Mesenchymal stem cell (in vitro differentiated cells and primary cell): ENCODE data around the gene ACACA.

Source experiments
- DNase-seq: peaks from one replicate; pipeline ENCODE4 v3.0.0-alpha.2; 2013
- H2AFZ ChIP-seq: one replicate; pipeline ENCODE4 v1.6.1; 2013; ENCODE audit warnings: low read depth, mild to moderate bottlenecking, control low read depth, inconsistent platforms, low read length, moderate library complexity
- H2AK5ac ChIP-seq: 2 replicates; pipeline ENCODE4 v1.6.1; 2013; ENCODE audit warnings: low read length, moderate library complexity, mild to moderate bottlenecking, inconsistent platforms; ENCODE audit not compliant: severe bottlenecking
- H2BK120ac ChIP-seq: one replicate; pipeline ENCODE4 v1.6.1; 2013; ENCODE audit warnings: low read depth, mild to moderate bottlenecking, inconsistent platforms, low read length, moderate library complexity
- H2BK12ac ChIP-seq, 2 experiments: one replicate each; pipeline ENCODE4 v1.6.1; 2013; ENCODE audit warnings: inconsistent platforms in 2 of 2, low read length in 2 of 2, mild to moderate bottlenecking in 2 of 2, moderate library complexity in 2 of 2, control low read depth in 1 of 2
- H2BK15ac ChIP-seq: one replicate; pipeline ENCODE4 v1.6.1; 2013; ENCODE audit warnings: mild to moderate bottlenecking, low read depth, inconsistent platforms; ENCODE audit not compliant: poor library complexity, severe bottlenecking
- H2BK5ac ChIP-seq: 2 replicates; pipeline ENCODE4 v1.6.1; 2013; ENCODE audit warnings: low read depth, mild to moderate bottlenecking, low read length, control low read depth, inconsistent platforms; ENCODE audit not compliant: poor library complexity, severe bottlenecking
- H3K14ac ChIP-seq, 2 experiments: one replicate each; pipeline ENCODE4 v1.6.1; 2013; ENCODE audit warnings: inconsistent platforms in 2 of 2, low read length in 2 of 2, control low read depth in 1 of 2, mild to moderate bottlenecking in 1 of 2, moderate library complexity in 1 of 2
- H3K18ac ChIP-seq, 2 experiments: one replicate each; pipeline ENCODE4 v1.6.1; 2013; ENCODE audit warnings: inconsistent platforms in 2 of 2, low read length in 2 of 2, control low read depth in 1 of 2, low read depth in 1 of 2, mild to moderate bottlenecking in 1 of 2
- H3K23ac ChIP-seq, 2 experiments: one replicate each; pipeline ENCODE4 v1.6.1; 2013; ENCODE audit warnings: inconsistent platforms in 2 of 2, low read length in 2 of 2, mild to moderate bottlenecking in 2 of 2, moderate library complexity in 2 of 2, control low read depth in 1 of 2
- H3K27ac ChIP-seq: 2 replicates; pipeline ENCODE4 v1.5.1; 2013; ENCODE audit warnings: mild to moderate bottlenecking, moderate library complexity, low read length, control low read depth, inconsistent platforms; ENCODE audit not compliant: poor library complexity, severe bottlenecking
- H3K27me3 ChIP-seq, 2 experiments: 2 replicates each; pipeline versions ENCODE4 v1.6.1 to v1.7.0; 2013; ENCODE audit warnings: low read length in 2 of 2, mild to moderate bottlenecking in 2 of 2, moderate library complexity in 2 of 2, control low read depth in 1 of 2, inconsistent platforms in 1 of 2; ENCODE audit not compliant: control insufficient read depth in 1 of 2, insufficient read depth in 1 of 2
- H3K36me3 ChIP-seq, 2 experiments: 2 replicates each; pipeline versions ENCODE4 v1.6.1 to v1.7.0; 2013; ENCODE audit warnings: low read length in 2 of 2, control low read depth in 1 of 2, inconsistent platforms in 1 of 2, low read depth in 1 of 2, mild to moderate bottlenecking in 1 of 2; ENCODE audit not compliant: insufficient read depth in 2 of 2, control insufficient read depth in 1 of 2
- H3K4ac ChIP-seq, 2 experiments: one replicate each; pipeline ENCODE4 v1.6.1; 2013; ENCODE audit warnings: inconsistent platforms in 2 of 2, low read length in 2 of 2, mild to moderate bottlenecking in 2 of 2, moderate library complexity in 2 of 2, control low read depth in 1 of 2, low read depth in 1 of 2
- H3K4me1 ChIP-seq: 2 replicates; pipeline ENCODE4 v1.6.1; 2013; ENCODE audit warnings: low read depth, low read length, control low read depth; ENCODE audit not compliant: control insufficient read depth, insufficient read depth
- H3K4me2 ChIP-seq: 2 replicates; pipeline ENCODE4 v1.6.1; 2013; ENCODE audit warnings: low read length, mild to moderate bottlenecking, inconsistent platforms; ENCODE audit not compliant: poor library complexity, severe bottlenecking
- H3K4me3 ChIP-seq, 2 experiments: 2 replicates each; pipeline versions ENCODE4 v1.5.1 to v1.7.0; 2013; ENCODE audit warnings: low read length in 2 of 2, mild to moderate bottlenecking in 2 of 2, control low read depth in 1 of 2, low read depth in 1 of 2; ENCODE audit not compliant: insufficient read depth in 1 of 2
- H3K79me1 ChIP-seq: replicated peaks from 2 replicates; pipeline ENCODE4 v1.6.1; 2013; ENCODE audit warnings: mild to moderate bottlenecking, control low read depth, low read length, inconsistent platforms; ENCODE audit not compliant: poor library complexity, severe bottlenecking
- H3K9ac ChIP-seq: 2 replicates; pipeline ENCODE4 v1.7.0; 2013; ENCODE audit warnings: mild to moderate bottlenecking, low read length, moderate library complexity
- H3K9me3 ChIP-seq: 2 replicates; pipeline ENCODE4 v1.7.0; 2013; ENCODE audit warnings: mild to moderate bottlenecking, low read length; ENCODE audit not compliant: control insufficient read depth
- H4K8ac ChIP-seq: one replicate; pipeline ENCODE4 v1.6.1; 2013; ENCODE audit warnings: inconsistent platforms, mild to moderate bottlenecking, low read length, moderate library complexity
- H4K91ac ChIP-seq: one replicate; pipeline ENCODE4 v1.6.1; 2013; ENCODE audit warnings: mild to moderate bottlenecking, low read length, inconsistent platforms
- WGBS: methylation state at CpG from one replicate; pipeline ENCODE4 v1.1.7; 2013; ENCODE audit warnings: mixed read lengths; 5-methylcytosine and 5-hydroxymethylcytosine counted together

The ACACA gene

DNA sequence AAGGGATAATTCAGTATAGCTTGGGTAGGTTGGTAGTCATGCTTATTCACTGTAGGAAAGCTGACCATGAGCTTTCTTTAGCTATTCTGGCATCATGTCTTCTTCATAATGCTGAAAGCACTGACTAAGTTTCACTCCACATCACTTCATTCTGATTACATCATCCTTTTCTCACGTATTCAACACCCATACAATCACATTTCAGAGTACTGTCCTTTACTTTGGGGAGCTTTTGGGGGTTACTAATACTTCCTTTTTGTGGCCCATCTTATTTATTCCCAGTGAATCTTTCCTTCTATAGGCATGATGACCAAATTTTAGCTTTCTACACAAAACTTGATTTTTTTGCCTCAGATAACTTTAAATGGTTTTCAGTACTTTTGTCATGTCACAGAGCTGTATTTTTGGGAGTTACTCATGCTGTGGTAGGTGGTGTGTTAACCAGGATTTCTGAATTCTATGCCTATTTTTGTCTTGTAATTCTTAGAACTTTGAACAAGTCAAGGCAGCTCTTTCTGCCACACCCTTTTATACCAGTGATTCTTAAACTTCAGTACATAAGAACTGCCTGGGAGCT lies 23.5 kb upstream of the ACACA start:
- Histone ChIP-seq H3K4me1 (no peaks in the 10 kb centered on the region), H3K14ac (no peak overlapping the region), H2AK5ac (no peak overlapping the region), H4K8ac (no peak overlapping the region), H3K36me3 (peaks cover 19 to 56% of the 10 kb centered on the region in 2 experiments), H2BK15ac (no peak overlapping the region), H2BK120ac (no peak overlapping the region), H3K23ac (no peak overlapping the region), H3K4ac (no peak overlapping the region), H3K4me2 (no peak overlapping the region), H3K9me3 (no peaks in the 10 kb centered on the region), H3K18ac (no peak overlapping the region), H3K4me3 (no peak overlapping the region), H2AFZ (no peak overlapping the region), H3K79me1 (peaks cover 22% of the 10 kb centered on the region), H2BK5ac (no peak overlapping the region), H3K9ac (peak overlapping the region; percentile 92), H3K27me3 (no peaks in the 10 kb centered on the region), H2BK12ac (no peak overlapping the region), H4K91ac (no peak overlapping the region), H3K27ac (no peak overlapping the region)
- 71% methylated on average over 1 of the region's 1 CpG for WGBS
- DNase-seq, result peak; percentile 46

DNA sequence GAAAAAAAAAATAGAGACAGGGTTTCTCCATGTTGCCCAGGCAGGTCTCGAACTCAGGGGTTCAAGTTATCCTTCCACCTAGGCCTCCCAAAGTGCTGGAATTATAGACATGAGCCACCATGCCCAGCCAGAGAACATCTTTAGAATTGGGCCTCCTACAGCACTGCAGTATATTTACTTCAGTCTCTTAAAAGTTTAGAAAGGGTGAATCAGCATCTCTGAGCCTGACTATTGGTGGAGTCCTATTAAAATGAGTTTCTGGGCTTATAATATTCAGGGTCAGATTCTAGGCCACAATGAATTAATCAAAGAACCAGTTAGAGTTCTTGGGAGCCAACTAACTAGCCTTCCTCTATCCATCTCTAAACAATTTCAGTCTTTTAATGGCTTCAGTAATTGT lies 22.8 kb upstream of the ACACA start:
- Histone ChIP-seq H3K27me3 (no peaks in the 10 kb centered on the region), H3K18ac (no peak overlapping the region), H3K14ac (no peak overlapping the region), H2BK5ac (no peak overlapping the region), H2BK15ac (no peak overlapping the region), H4K8ac (no peak overlapping the region), H2AK5ac (no peak overlapping the region), H3K27ac (no peak overlapping the region), H3K23ac (no peak overlapping the region), H3K79me1 (peaks cover 22% of the 10 kb centered on the region), H3K36me3 (peaks cover 24 to 58% of the 10 kb centered on the region in 2 experiments), H2BK120ac (no peak overlapping the region), H4K91ac (no peak overlapping the region), H2BK12ac (no peak overlapping the region), H3K4me3 (no peak overlapping the region), H3K4me2 (no peak overlapping the region), H3K4me1 (no peaks in the 10 kb centered on the region), H3K9ac (peak overlapping the region; percentile 92), H3K4ac (no peak overlapping the region), H3K9me3 (no peaks in the 10 kb centered on the region), H2AFZ (no peak overlapping the region)
- no peak for DNase-seq
- 83% methylated on average over 1 of the region's 1 CpG for WGBS

DNA sequence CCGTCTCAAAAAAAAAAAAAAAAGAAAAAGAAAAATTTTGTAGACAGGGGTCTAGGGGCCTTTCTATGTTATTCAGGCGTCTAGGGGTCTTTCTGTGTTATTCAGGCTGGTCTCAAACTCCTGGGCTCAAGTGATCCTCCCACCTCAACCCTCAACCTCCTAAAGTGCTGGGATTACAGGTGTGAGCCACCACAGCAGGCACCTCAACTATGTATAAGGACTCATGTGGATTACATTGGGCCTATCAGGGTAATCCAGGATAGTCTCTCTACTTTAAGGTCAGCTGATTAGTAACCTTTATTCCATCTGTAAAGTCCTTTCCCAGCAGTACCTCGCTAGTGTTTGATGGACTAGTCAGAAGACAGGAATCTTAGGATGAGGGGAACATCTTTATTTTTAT lies 22.4 kb upstream of the ACACA start:
- Histone ChIP-seq H3K14ac (no peak overlapping the region), H2BK12ac (no peak overlapping the region), H3K79me1 (peaks cover 21% of the 10 kb centered on the region), H3K4me2 (no peak overlapping the region), H2AFZ (no peak overlapping the region), H4K8ac (no peak overlapping the region), H3K36me3 (peaks cover 26 to 57% of the 10 kb centered on the region in 2 experiments), H3K27me3 (no peaks in the 10 kb centered on the region), H3K4me1 (no peaks in the 10 kb centered on the region), H2BK120ac (no peak overlapping the region), H3K9me3 (no peaks in the 10 kb centered on the region), H2BK5ac (no peak overlapping the region), H2AK5ac (no peak overlapping the region), H3K9ac (peak overlapping the region; percentile 92), H3K4me3 (no peak overlapping the region), H3K23ac (no peak overlapping the region), H2BK15ac (no peak overlapping the region), H3K27ac (no peak overlapping the region), H3K18ac (no peak overlapping the region), H4K91ac (no peak overlapping the region), H3K4ac (no peak overlapping the region)
- DNase-seq, result no peak
- WGBS, result 100% methylated on average over 2 of the region's 3 CpGs

DNA sequence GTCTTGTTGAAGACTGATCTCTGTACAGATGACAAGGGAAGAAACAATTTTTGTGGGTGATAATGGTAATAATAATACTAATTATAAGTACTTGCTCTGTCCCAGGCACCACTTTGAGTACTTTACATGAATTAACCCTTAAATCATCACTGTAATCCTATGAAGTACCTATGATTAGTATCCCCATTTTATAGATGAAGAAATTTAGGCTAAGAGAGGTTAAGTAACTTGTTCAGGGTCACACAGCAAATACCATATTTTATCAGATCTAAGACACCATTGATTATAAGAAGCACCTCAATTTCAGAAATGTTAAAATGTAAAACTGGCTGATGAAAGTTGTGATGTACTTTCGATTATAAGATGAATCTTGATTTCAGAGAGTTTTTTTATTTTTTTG lies 18.6 kb upstream of the ACACA start:
- H2BK12ac ChIP-seq, result no peak overlapping the region
- H3K4ac ChIP-seq, result no peak overlapping the region
- no peak overlapping the region for H3K18ac ChIP-seq
- no peak overlapping the region for H2BK15ac ChIP-seq
- no peak overlapping the region for H3K27ac ChIP-seq
- H3K9me3 ChIP-seq, result no peaks in the 10 kb centered on the region
- peaks cover 24 to 62% of the 10 kb centered on the region in 2 experiments for H3K36me3 ChIP-seq
- H3K27me3 ChIP-seq, result no peaks in the 10 kb centered on the region
- no peak overlapping the region for H2AFZ ChIP-seq
- no peak overlapping the region for H3K4me2 ChIP-seq
- no peak overlapping the region for H3K14ac ChIP-seq
- 100% methylated on average over 1 of the region's 1 CpG for WGBS
- no peak overlapping the region for H2AK5ac ChIP-seq
- H3K4me3 ChIP-seq, result no peak overlapping the region
- DNase-seq, result no peak
- H2BK5ac ChIP-seq, result no peak overlapping the region
- no peak overlapping the region for H3K23ac ChIP-seq
- no peak overlapping the region for H4K8ac ChIP-seq
- H4K91ac ChIP-seq, result no peak overlapping the region
- no peak overlapping the region for H3K9ac ChIP-seq
- H2BK120ac ChIP-seq, result no peak overlapping the region
- peaks cover 26% of the 10 kb centered on the region for H3K79me1 ChIP-seq
- no peaks in the 10 kb centered on the region for H3K4me1 ChIP-seq
